ENCODE data around the gene MYBPC1.
"Not testable (repeated sequence)": the region's sequence is repeated elsewhere in the genome, so short reads cannot be mapped to it uniquely, and the experiment has no call there.

The MYBPC1 gene

GRCh38 chr12:101594700-101595099, at the start of gene MYBPC1:
MYBPC1 (plus strand) TSS chr12:101594971; CDS start chr12:101595071, 100 bp downstream.
- no peaks in the 10 kb centered on the region for H3K36me3 ChIP-seq (ENCODE audit: control insufficient read depth, insufficient read depth, low read length, severe bottlenecking)
- H3K9me3 ChIP-seq (ENCODE audit: control insufficient read depth, low read length) = no peaks in the 10 kb centered on the region
- H3K9ac ChIP-seq (ENCODE audit: low read length) = no peak within 1 kb of the TSS
- DNase-seq (ENCODE audit: low read depth) = no peak
- no peak within 1 kb of the TSS for H3K4me3 ChIP-seq (ENCODE audit: low read length)
- no peaks in the 10 kb centered on the region for H3K27me3 ChIP-seq (replicated peaks; ENCODE audit: control insufficient read depth, insufficient read depth, low read length)
- H3K4me1 ChIP-seq (ENCODE audit: control insufficient read depth, insufficient read depth, low read length) = peaks cover 5% of the 10 kb centered on the region

- no peak overlapping the region for H3K4me3 ChIP-seq (ENCODE audit: low read length)
- DNase-seq (ENCODE audit: low read depth) = no peak
- no peaks in the 10 kb centered on the region for H3K36me3 ChIP-seq (ENCODE audit: control insufficient read depth, insufficient read depth, low read length, severe bottlenecking)
- peaks cover 8% of the 10 kb centered on the region for H3K4me1 ChIP-seq (ENCODE audit: control insufficient read depth, insufficient read depth, low read length)
- H3K27me3 ChIP-seq (replicated peaks; ENCODE audit: control insufficient read depth, insufficient read depth, low read length) = peaks cover 4% of the 10 kb centered on the region
- H3K9me3 ChIP-seq (ENCODE audit: control insufficient read depth, low read length) = peaks cover under 1% of the 10 kb centered on the region
- H3K9ac ChIP-seq (ENCODE audit: low read length) = no peak overlapping the region
Measured at GRCh38 chr12:101551362-101552114, 43.2 kb upstream of the MYBPC1 start.

- no peak overlapping the region for H3K9ac ChIP-seq (ENCODE audit: low read length)
- H3K4me1 ChIP-seq (ENCODE audit: control insufficient read depth, insufficient read depth, low read length) = peaks cover 8% of the 10 kb centered on the region
- H3K36me3 ChIP-seq (ENCODE audit: control insufficient read depth, insufficient read depth, low read length, severe bottlenecking) = no peaks in the 10 kb centered on the region
- peak; percentile 75 for DNase-seq (ENCODE audit: low read depth)
- H3K27me3 ChIP-seq (replicated peaks; ENCODE audit: control insufficient read depth, insufficient read depth, low read length) = peaks cover 4% of the 10 kb centered on the region
- H3K4me3 ChIP-seq (ENCODE audit: low read length) = no peak overlapping the region
- H3K9me3 ChIP-seq (ENCODE audit: control insufficient read depth, low read length) = no peaks in the 10 kb centered on the region
Measured at GRCh38 chr12:101552277-101552676, 42.5 kb upstream of the MYBPC1 start.

DNA sequence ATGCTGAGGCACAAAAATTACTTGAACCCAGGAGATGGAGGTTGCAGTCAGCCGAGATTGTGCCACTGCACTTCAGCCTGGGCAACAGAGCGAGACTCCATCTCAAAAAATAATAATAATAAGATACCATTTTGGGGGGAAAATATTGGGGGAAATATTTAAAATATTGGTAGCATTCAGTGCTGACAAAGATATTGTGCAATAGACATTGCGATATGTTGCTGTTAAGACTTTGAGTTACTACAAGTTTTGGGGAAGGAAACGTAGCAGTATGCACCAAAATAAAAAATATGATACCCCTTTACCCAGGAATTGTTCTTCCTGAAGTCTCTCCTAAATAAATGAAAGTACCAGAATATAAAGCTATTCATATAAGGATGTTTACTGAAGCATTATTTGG, 37.7 kb upstream of the MYBPC1 start:
- peaks cover 8% of the 10 kb centered on the region for H3K4me1 ChIP-seq (ENCODE audit: control insufficient read depth, insufficient read depth, low read length)
- no peak overlapping the region for H3K4me3 ChIP-seq (ENCODE audit: low read length)
- no peaks in the 10 kb centered on the region for H3K9me3 ChIP-seq (ENCODE audit: control insufficient read depth, low read length)
- peaks cover 4% of the 10 kb centered on the region for H3K27me3 ChIP-seq (replicated peaks; ENCODE audit: control insufficient read depth, insufficient read depth, low read length)
- no peak overlapping the region for H3K9ac ChIP-seq (ENCODE audit: low read length)
- no peaks in the 10 kb centered on the region for H3K36me3 ChIP-seq (ENCODE audit: control insufficient read depth, insufficient read depth, low read length, severe bottlenecking)
- peak; percentile 5 for DNase-seq (ENCODE audit: low read depth)

DNA sequence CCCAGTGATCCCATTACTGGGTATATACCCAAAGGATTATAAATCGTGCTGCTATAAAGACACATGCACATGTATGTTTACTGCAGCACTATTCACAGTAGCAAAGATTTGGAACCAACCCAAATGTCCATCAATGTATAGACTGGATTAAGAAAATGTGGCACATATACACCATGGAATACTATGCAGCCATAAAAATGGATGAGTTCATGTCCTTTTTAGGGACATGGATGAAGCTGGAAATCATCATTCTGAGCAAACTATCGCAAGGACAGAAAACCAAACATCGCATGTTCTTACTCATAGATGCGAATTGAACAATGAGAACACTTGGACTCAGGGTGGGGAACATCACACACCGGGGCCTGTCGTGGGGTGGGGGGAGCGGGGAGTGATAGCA, 36.0 kb upstream of the MYBPC1 start:
- H3K4me1 ChIP-seq (ENCODE audit: control insufficient read depth, insufficient read depth, low read length); H3K27me3 ChIP-seq (replicated peaks; ENCODE audit: control insufficient read depth, insufficient read depth, low read length); DNase-seq (ENCODE audit: low read depth); H3K36me3 ChIP-seq (ENCODE audit: control insufficient read depth, insufficient read depth, low read length, severe bottlenecking); H3K9me3 ChIP-seq (ENCODE audit: control insufficient read depth, low read length); H3K9ac ChIP-seq (ENCODE audit: low read length); H3K4me3 ChIP-seq (ENCODE audit: low read length): not testable (repeated sequence)

DNA sequence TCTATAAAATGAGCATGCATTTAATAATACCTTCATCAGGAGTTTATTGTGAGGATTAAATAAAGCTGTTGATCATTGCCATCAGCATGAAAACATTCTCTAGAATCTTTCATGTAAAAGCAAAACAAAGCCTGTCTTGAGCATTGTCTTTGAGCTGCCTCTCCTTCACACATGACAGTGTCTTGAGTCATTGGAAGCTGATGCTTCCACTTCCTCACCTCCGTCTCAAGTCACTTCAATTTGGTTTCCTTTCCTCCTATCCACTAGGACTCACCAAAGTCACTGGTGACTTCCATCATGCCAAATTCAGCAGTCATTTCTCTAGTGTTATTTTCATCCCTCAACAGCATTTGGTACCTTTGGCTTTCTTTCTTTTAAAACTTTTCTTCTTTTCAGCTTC, 31.6 kb upstream of the MYBPC1 start:
- no peak overlapping the region for H3K4me3 ChIP-seq (ENCODE audit: low read length)
- H3K9me3 ChIP-seq (ENCODE audit: control insufficient read depth, low read length) = peaks cover 3% of the 10 kb centered on the region
- DNase-seq (ENCODE audit: low read depth) = no peak
- no peaks in the 10 kb centered on the region for H3K4me1 ChIP-seq (ENCODE audit: control insufficient read depth, insufficient read depth, low read length)
- H3K27me3 ChIP-seq (replicated peaks; ENCODE audit: control insufficient read depth, insufficient read depth, low read length) = peaks cover 22% of the 10 kb centered on the region
- H3K9ac ChIP-seq (ENCODE audit: low read length) = no peak overlapping the region
- H3K36me3 ChIP-seq (ENCODE audit: control insufficient read depth, insufficient read depth, low read length, severe bottlenecking) = no peaks in the 10 kb centered on the region

GRCh38 chr12:101564912-101565311, 29.9 kb upstream of the MYBPC1 start:
- no peaks in the 10 kb centered on the region for H3K4me1 ChIP-seq (ENCODE audit: control insufficient read depth, insufficient read depth, low read length)
- peaks cover 3% of the 10 kb centered on the region for H3K9me3 ChIP-seq (ENCODE audit: control insufficient read depth, low read length)
- peaks cover 22% of the 10 kb centered on the region for H3K27me3 ChIP-seq (replicated peaks; ENCODE audit: control insufficient read depth, insufficient read depth, low read length)
- no peak overlapping the region for H3K9ac ChIP-seq (ENCODE audit: low read length)
- DNase-seq (ENCODE audit: low read depth) = no peak
- no peaks in the 10 kb centered on the region for H3K36me3 ChIP-seq (ENCODE audit: control insufficient read depth, insufficient read depth, low read length, severe bottlenecking)
- no peak overlapping the region for H3K4me3 ChIP-seq (ENCODE audit: low read length)

DNA sequence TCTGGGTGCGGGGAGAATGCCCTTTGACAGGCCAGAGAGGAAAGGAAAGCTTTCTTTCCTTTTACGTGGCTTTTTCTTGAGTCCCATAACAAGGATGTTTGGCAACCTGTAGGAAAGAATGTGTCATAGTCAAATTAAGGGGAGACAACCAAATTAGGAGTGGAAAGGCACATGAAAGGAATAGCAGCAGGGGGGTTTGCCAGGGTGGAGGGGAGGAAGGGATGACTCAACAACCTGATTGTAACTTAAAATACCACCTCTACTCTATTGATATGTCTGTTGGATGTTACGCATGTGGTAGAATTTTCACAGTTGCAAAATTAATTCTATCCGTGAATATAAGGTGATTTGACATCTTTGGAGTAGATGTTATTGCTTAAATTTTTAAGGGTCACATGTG, 28.5 kb upstream of the MYBPC1 start:
- Histone ChIP-seq H3K4me1 (ENCODE audit: control insufficient read depth, insufficient read depth, low read length) (no peaks in the 10 kb centered on the region), H3K9me3 (ENCODE audit: control insufficient read depth, low read length) (peaks cover 3% of the 10 kb centered on the region), H3K9ac (ENCODE audit: low read length) (no peak overlapping the region), H3K4me3 (ENCODE audit: low read length) (no peak overlapping the region), H3K27me3 (replicated peaks; ENCODE audit: control insufficient read depth, insufficient read depth, low read length) (peaks cover 22% of the 10 kb centered on the region), H3K36me3 (ENCODE audit: control insufficient read depth, insufficient read depth, low read length, severe bottlenecking) (no peaks in the 10 kb centered on the region)
- DNase-seq (ENCODE audit: low read depth) = no peak

DNA sequence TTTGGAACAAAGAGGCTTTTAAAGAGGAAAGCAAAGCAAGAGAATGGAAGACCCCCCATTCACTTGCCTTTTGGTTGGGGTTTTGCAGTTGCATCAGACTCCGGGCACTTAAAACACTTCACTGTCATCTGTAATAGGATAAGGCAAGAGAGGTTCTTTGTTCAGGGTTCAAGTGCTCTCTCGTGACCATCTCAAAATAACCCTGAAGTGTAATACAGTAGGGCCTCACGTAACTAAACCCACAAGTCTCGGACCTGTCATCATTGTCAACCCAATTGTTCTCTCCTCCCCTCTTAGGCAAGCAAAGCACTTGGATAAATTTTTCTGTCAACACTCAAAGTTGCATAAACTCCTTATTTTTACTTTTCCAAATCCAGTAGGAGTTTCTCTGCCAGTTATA, 26.9 kb upstream of the MYBPC1 start:
- Histone ChIP-seq H3K9me3 (ENCODE audit: control insufficient read depth, low read length) (peaks cover 3% of the 10 kb centered on the region), H3K4me1 (ENCODE audit: control insufficient read depth, insufficient read depth, low read length) (no peaks in the 10 kb centered on the region), H3K27me3 (replicated peaks; ENCODE audit: control insufficient read depth, insufficient read depth, low read length) (peaks cover 22% of the 10 kb centered on the region), H3K9ac (ENCODE audit: low read length) (no peak overlapping the region), H3K36me3 (ENCODE audit: control insufficient read depth, insufficient read depth, low read length, severe bottlenecking) (no peaks in the 10 kb centered on the region), H3K4me3 (ENCODE audit: low read length) (no peak overlapping the region)
- DNase-seq (ENCODE audit: low read depth) = no peak

GRCh38 chr12:101570047-101570446, 24.7 kb upstream of the MYBPC1 start:
- H3K27me3 ChIP-seq (replicated peaks; ENCODE audit: control insufficient read depth, insufficient read depth, low read length) = peaks cover 19% of the 10 kb centered on the region
- no peak overlapping the region for H3K9ac ChIP-seq (ENCODE audit: low read length)
- H3K9me3 ChIP-seq (ENCODE audit: control insufficient read depth, low read length) = peaks cover 3% of the 10 kb centered on the region
- no peaks in the 10 kb centered on the region for H3K4me1 ChIP-seq (ENCODE audit: control insufficient read depth, insufficient read depth, low read length)
- no peaks in the 10 kb centered on the region for H3K36me3 ChIP-seq (ENCODE audit: control insufficient read depth, insufficient read depth, low read length, severe bottlenecking)
- H3K4me3 ChIP-seq (ENCODE audit: low read length) = no peak overlapping the region
- DNase-seq (ENCODE audit: low read depth) = peak; percentile 68

GRCh38 chr12:101571105-101571504, 23.7 kb upstream of the MYBPC1 start:
- H3K9ac ChIP-seq (ENCODE audit: low read length) = no peak overlapping the region
- DNase-seq (ENCODE audit: low read depth) = no peak
- peaks cover 17% of the 10 kb centered on the region for H3K27me3 ChIP-seq (replicated peaks; ENCODE audit: control insufficient read depth, insufficient read depth, low read length)
- no peaks in the 10 kb centered on the region for H3K36me3 ChIP-seq (ENCODE audit: control insufficient read depth, insufficient read depth, low read length, severe bottlenecking)
- peaks cover 3% of the 10 kb centered on the region for H3K9me3 ChIP-seq (ENCODE audit: control insufficient read depth, low read length)
- no peak overlapping the region for H3K4me3 ChIP-seq (ENCODE audit: low read length)
- H3K4me1 ChIP-seq (ENCODE audit: control insufficient read depth, insufficient read depth, low read length) = no peaks in the 10 kb centered on the region

DNA sequence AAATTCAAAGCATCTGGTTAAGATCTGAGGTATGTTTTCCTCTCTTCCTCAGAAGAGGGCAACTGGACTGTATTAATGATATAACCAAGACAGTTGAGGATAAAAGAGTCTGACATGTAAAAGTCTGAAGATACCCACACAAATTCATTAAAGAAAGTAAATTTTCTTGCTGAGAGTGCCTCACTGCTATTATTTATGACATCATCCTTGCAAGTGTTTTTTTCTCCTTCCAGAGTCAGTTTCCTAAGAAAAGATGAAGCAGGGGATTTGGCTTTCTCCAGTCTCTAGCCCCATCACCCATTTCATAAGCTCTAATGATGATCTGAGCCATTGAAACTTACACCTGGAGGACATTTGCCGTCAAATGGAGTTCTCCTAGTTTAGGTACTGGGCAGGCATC, 21.0 kb upstream of the MYBPC1 start:
- no peak for DNase-seq (ENCODE audit: low read depth)
- H3K27me3 ChIP-seq (replicated peaks; ENCODE audit: control insufficient read depth, insufficient read depth, low read length) = no peaks in the 10 kb centered on the region
- no peak overlapping the region for H3K9ac ChIP-seq (ENCODE audit: low read length)
- no peak overlapping the region for H3K4me3 ChIP-seq (ENCODE audit: low read length)
- H3K9me3 ChIP-seq (ENCODE audit: control insufficient read depth, low read length) = no peaks in the 10 kb centered on the region
- H3K4me1 ChIP-seq (ENCODE audit: control insufficient read depth, insufficient read depth, low read length) = no peaks in the 10 kb centered on the region
- no peaks in the 10 kb centered on the region for H3K36me3 ChIP-seq (ENCODE audit: control insufficient read depth, insufficient read depth, low read length, severe bottlenecking)

Data from adipocyte (in vitro differentiated cells).